ENCODE data around the gene APOL1. TPM values are rescaled to one million over a fixed set of nuclear protein-coding genes. Genes with fewer than 3 reads are reported as not detected.

APOL1 gene
- total RNA-seq, 2 donors from 2014 or later = 23.3 to 38.2 TPM

Small RNA genes within 50 kb of the gene (microRNA-seq; reads per million reads assigned to microRNA genes)
- 0 reads per million in 2 donors for gene MIR6819

Other genes starting within 250 kb of the APOL1 start
- 10 to 100 TPM; 34.3 to 48.8 TPM for gene RBFOX2, start 224.3 kb upstream of the APOL1 start, total RNA-seq
- 10 to 100 TPM in 1 of 2 donors, 1 to 10 TPM in 1; 8.6 to 10.7 TPM for gene APOL3, start 92.4 kb upstream of the APOL1 start, total RNA-seq
- gene APOL4, start 51.3 kb upstream of the APOL1 start, total RNA-seq = 1 to 10 TPM in 1 of 2 donors, under 1 TPM in 1; 0.95 to 2.4 TPM
- 10 to 100 TPM; 29.8 to 49.0 TPM for gene APOL2, start 13.6 kb upstream of the APOL1 start, total RNA-seq
- 100 to 1,000 TPM; 581 to 641 TPM for gene MYH9, start 134.8 kb downstream of the APOL1 start, total RNA-seq
- gene TXN2, start 228.5 kb downstream of the APOL1 start, total RNA-seq = 100 to 1,000 TPM in 1 of 2 donors, 10 to 100 TPM in 1; 96.5 to 101 TPM